ENCODE measurements around the gene CCDC172.
"Not testable (repeated sequence)": the region's sequence is repeated elsewhere in the genome, so short reads cannot be mapped to it uniquely, and the experiment has no call there.

The CCDC172 gene

GRCh38 chr10:116352125-116352524, 27.9 kb downstream of the CCDC172 start:
- DNase-seq, result no peak

GRCh38 chr10:116353817-116354216, 29.6 kb downstream of the CCDC172 start:
- DNase-seq, result no peak

GRCh38 chr10:116355341-116355740, 31.1 kb downstream of the CCDC172 start:
- no peak for DNase-seq

- no peak for DNase-seq
Observed at GRCh38 chr10:116356833-116357232, 32.6 kb downstream of the CCDC172 start.

GRCh38 chr10:116364868-116365267, 40.6 kb downstream of the CCDC172 start:
- no peak for DNase-seq

GRCh38 chr10:116371737-116372136, 47.5 kb downstream of the CCDC172 start:
- DNase-seq, result no peak

DNA sequence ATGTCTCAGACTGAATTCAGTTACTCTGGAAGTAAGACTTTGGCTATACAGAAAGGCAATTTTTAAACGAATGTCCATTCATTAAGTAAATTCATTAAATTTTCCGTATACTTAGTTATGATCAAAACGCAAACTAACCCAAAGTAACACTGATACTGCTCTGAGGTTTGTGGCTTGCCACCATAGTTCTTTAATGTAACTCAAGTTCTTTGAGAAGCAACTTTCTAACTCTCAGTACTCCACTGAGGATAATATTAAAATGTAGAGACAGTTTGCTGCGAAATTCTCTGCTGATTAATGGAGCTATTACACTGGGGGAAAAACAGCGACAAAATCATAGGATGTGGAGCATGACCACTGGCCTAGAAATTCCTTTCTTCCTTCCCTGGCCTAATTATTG, 58.0 kb downstream of the CCDC172 start:
- no peak for DNase-seq

GRCh38 chr10:116385311-116385710, 61.1 kb downstream of the CCDC172 start:
- no peak for DNase-seq

GRCh38 chr10:116385994-116386809, 62.0 kb downstream of the CCDC172 start:
- DNase-seq, result no peak

DNA sequence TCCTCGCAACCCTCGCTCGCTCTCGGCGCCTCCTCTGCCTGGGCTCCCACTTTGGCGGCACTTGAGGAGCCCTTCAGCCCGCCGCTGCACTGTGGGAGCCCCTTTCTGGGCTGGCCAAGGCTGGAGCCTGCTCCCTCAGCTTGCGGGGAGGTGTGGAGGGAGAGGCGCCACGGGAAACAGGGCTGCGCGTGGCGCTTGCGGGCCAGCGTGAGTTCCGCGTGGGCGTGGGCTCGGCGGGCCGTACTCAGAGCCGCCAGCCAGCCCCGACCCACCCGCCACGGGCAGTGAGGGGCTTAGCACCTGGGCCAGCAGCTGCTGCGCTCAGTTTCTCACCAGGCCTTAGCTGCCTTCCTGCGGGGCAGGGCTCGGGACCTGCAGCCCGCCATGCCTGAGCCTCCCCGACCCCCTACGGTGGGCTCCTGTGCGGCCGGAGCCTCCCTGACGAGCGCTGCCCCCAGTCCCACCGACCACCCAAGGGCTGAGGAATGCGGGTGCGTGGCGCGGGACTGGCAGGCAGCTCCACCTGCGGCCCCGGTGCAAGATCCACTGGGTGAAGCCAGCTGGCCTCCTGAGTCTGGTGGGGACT, 69.1 kb downstream of the CCDC172 start:
- not testable (repeated sequence) for DNase-seq

GRCh38 chr10:116395223-116395985, 71.2 kb downstream of the CCDC172 start:
- no peak for DNase-seq

- DNase-seq, result no peak
Observed at GRCh38 chr10:116398224-116398623, 74.0 kb downstream of the CCDC172 start.

DNA sequence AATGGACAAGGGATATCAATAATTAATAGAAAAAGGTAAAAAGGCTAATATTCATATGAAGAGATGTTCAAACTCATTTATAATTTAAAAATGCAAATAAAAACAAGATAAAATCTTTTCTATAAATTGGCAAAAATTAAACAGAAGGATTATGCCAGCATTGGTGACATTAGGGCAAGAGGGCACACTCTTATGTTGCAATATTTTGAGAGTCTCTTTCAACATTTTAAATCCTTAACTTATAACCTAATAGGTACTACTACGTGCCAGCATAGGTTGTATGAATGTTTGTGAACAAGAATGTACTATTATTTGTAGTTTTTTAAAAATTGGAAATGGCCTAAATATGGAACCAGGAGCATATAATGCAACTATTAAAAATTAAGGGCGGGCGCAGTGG, 78.6 kb downstream of the CCDC172 start:
- DNase-seq, result no peak

GRCh38 chr10:116403740-116404250, 79.5 kb downstream of the CCDC172 start:
- DNase-seq, result no peak

DNA sequence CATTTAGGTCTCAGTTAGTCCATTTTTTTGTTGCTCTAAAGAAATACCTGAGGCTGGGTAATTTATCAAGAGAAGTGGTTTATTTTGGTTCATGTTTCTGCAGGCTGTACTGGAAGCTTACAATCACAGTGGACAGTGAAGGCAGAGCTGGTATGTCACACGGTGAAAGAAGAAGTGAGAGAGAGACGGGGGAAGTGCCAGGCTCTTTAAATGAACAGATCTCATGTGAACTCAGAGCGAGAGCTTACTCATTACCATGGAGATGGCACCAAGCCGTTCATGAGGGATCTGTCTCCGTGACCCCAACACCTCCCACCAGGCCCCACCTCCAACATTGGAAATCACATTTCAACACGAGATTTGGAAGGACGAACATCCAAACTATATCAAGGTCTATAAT, 84.5 kb downstream of the CCDC172 start:
- no peak for DNase-seq

DNA sequence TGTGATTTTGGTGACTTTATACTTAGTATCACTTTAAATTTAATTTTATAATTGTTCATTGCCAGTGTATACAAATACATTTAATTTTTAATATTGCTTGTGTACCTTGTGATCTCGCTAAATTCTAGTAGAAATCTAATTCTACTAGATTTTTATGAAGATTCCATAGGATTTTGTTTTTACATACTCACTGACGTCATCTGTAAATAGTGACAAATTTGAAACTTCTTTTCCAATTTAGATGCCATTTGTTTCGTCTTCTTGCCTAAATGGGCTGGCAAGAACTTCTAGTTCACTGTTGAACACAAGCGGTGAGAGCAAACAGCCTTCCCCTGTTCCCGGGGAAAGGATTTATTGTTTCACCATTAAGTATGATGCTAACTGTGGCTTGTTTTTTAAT, 86.1 kb downstream of the CCDC172 start:
- no peak for DNase-seq

GRCh38 chr10:116417821-116418220, 93.6 kb downstream of the CCDC172 start:
- DNase-seq, result no peak

DNA sequence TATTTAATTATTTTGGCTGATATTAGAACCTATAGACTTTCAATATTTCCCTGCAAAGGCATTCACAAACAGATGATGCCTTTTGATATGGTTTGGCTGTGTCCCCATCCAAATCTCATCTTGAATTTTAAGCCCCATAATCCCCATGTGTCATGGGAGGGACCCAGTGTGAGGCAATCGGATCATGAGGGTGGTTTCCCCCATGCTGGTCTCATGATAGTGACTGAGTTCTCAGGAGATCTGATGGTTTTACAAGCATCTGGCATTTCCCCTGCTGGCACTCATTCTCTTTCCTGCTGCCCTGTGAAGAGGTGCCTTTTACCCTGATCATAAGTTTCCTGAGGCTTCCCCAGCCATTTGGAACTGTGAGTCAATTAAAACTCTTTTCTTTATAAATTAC, 94.1 kb downstream of the CCDC172 start:
- DNase-seq, result no peak

- no peak for DNase-seq
Observed at GRCh38 chr10:116421815-116422214, 97.6 kb downstream of the CCDC172 start.

GRCh38 chr10:116427671-116428070, 103.4 kb downstream of the CCDC172 start, which contains the start of gene PNLIPRP3:
TSS of gene PNLIPRP3 (plus strand) at chr10:116427847. CDS start at chr10:116428013, 166 bp downstream.
- DNase-seq, result no peak

GRCh38 chr10:116429288-116429977, 105.2 kb downstream of the CCDC172 start:
- DNase-seq, result no peak

Measured in DMS153 (cell line).